Activated T-cell treated with anti-CD3 and anti-CD28 coated beads, Interleukin-2, amount 50 U/mL, for 4 hours (primary cell): ENCODE data around the gene NCAPG. TPM values are rescaled to one million over a fixed set of nuclear protein-coding genes. Genes with fewer than 3 reads are reported as not detected.

ENCODE experiments used
- ATAC-seq, 2 donors: fragments of 200-7000 bp; cut with Tn5 transposase; one replicate each; pipeline ENCODE4 v1.10.0; 2021
- DNase-seq: peaks from one replicate; pipeline ENCODE4 v3.0.0-alpha.2; 2020
- H3K27me3 Mint-ChIP-seq: one replicate; pipeline ENCODE4 v1.8.0; 2021; ENCODE audit warnings: low read depth, mixed read lengths
- H3K36me3 Mint-ChIP-seq: one replicate; pipeline ENCODE4 v1.8.0; 2022; ENCODE audit warnings: mixed read lengths; ENCODE audit not compliant: insufficient read depth
- H3K4me1 Mint-ChIP-seq: one replicate; pipeline ENCODE4 v1.8.0; 2021; ENCODE audit warnings: low read depth, mixed read lengths
- H3K4me3 Mint-ChIP-seq: one replicate; pipeline ENCODE4 v1.8.0; 2021; ENCODE audit warnings: mild to moderate bottlenecking, moderate library complexity, mixed read lengths
- H3K9me3 Mint-ChIP-seq: one replicate; pipeline ENCODE4 v1.8.0; 2021; ENCODE audit warnings: mixed read lengths
- total RNA-seq, 3 donors: library from RNA; stranded (reverse); gene quantifications; one replicate each; pipeline ENCODE4 v1.2.1, GENCODE V29; 2021

The NCAPG gene
- total RNA-seq, 3 donors from 2014 or later: 6.0 to 8.4 (median 8.0) TPM

GRCh38 chr4:17780501-17781299 lies 30.1 kb upstream of the NCAPG start:
- H3K27me3 Mint-ChIP-seq: peaks cover 43% of the 10 kb centered on the region
- H3K9me3 Mint-ChIP-seq: no peaks in the 10 kb centered on the region
- no peak overlapping the region for H3K4me3 Mint-ChIP-seq
- ATAC-seq (peak in 1 of 2 donors; percentile 23), DNase-seq (no peak)
- H3K36me3 Mint-ChIP-seq: no peaks in the 10 kb centered on the region
- peaks cover 9% of the 10 kb centered on the region for H3K4me1 Mint-ChIP-seq

GRCh38 chr4:17781300-17782287 lies 29.2 kb upstream of the NCAPG start, which contains the start of gene FAM184B:
Gene FAM184B (minus strand): TSS chr4:17781621. CDS start chr4:17781299, 322 bp downstream.
- peaks cover 43% of the 10 kb centered on the region for H3K27me3 Mint-ChIP-seq
- peak within 1 kb of the TSS; percentile 42 for H3K4me3 Mint-ChIP-seq
- ATAC-seq: peak; percentile 55 to 65
- H3K36me3 Mint-ChIP-seq: no peaks in the 10 kb centered on the region
- DNase-seq: no peak
- H3K9me3 Mint-ChIP-seq: no peaks in the 10 kb centered on the region
- peaks cover 13% of the 10 kb centered on the region for H3K4me1 Mint-ChIP-seq

- Mint-ChIP-seq H3K4me1 (peaks cover 25% of the 10 kb centered on the region), H3K9me3 (no peaks in the 10 kb centered on the region), H3K4me3 (no peak overlapping the region), H3K27me3 (peaks cover 15% of the 10 kb centered on the region), H3K36me3 (peaks cover 11% of the 10 kb centered on the region)
- DNase-seq (no peak), ATAC-seq (no peak)
Observed at GRCh38 chr4:17785858-17786257, 24.9 kb upstream of the NCAPG start.

- ATAC-seq (no peak), DNase-seq (no peak)
- Mint-ChIP-seq H3K4me3 (no peak overlapping the region), H3K27me3 (peaks cover 13% of the 10 kb centered on the region), H3K36me3 (peaks cover 13% of the 10 kb centered on the region), H3K9me3 (no peaks in the 10 kb centered on the region), H3K4me1 (peaks cover 24% of the 10 kb centered on the region)
Observed at GRCh38 chr4:17786567-17786966, 24.2 kb upstream of the NCAPG start.

GRCh38 chr4:17787315-17787714 lies 23.5 kb upstream of the NCAPG start:
- Mint-ChIP-seq H3K36me3 (peaks cover 17% of the 10 kb centered on the region), H3K4me1 (peaks cover 17% of the 10 kb centered on the region), H3K9me3 (no peaks in the 10 kb centered on the region), H3K4me3 (no peak overlapping the region), H3K27me3 (peaks cover 5% of the 10 kb centered on the region)
- no peak for ATAC-seq
- no peak for DNase-seq

- Mint-ChIP-seq H3K36me3 (peaks cover 26% of the 10 kb centered on the region), H3K4me3 (no peak overlapping the region), H3K27me3 (no peaks in the 10 kb centered on the region), H3K4me1 (peaks cover 17% of the 10 kb centered on the region), H3K9me3 (no peaks in the 10 kb centered on the region)
- no peak for DNase-seq
- ATAC-seq: no peak
Observed at GRCh38 chr4:17788956-17789355, 21.8 kb upstream of the NCAPG start.

- Mint-ChIP-seq H3K9me3 (no peaks in the 10 kb centered on the region), H3K36me3 (peaks cover 20% of the 10 kb centered on the region), H3K4me1 (peaks cover 2% of the 10 kb centered on the region), H3K27me3 (no peaks in the 10 kb centered on the region), H3K4me3 (no peak overlapping the region)
- DNase-seq (no peak), ATAC-seq (no peak)
Observed at GRCh38 chr4:17794730-17795129, 16.0 kb upstream of the NCAPG start.

- no peak for DNase-seq
Observed at GRCh38 chr4:17797808-17798207, 13.0 kb upstream of the NCAPG start.

GRCh38 chr4:17805580-17806155 lies 5.1 kb upstream of the NCAPG start:
- Mint-ChIP-seq H3K9me3 (no peaks in the 10 kb centered on the region), H3K4me1 (peaks cover 47% of the 10 kb centered on the region), H3K27me3 (no peaks in the 10 kb centered on the region), H3K36me3 (peaks cover 26% of the 10 kb centered on the region), H3K4me3 (no peak overlapping the region)
- DNase-seq (no peak), ATAC-seq (no peak)

More at GRCh38 chr4:17797808-17798207, 13.0 kb upstream of the NCAPG start:
- Mint-ChIP-seq H3K4me1 (peaks cover 6% of the 10 kb centered on the region), H3K27me3 (no peaks in the 10 kb centered on the region), H3K4me3 (no peak overlapping the region), H3K9me3 (no peaks in the 10 kb centered on the region), H3K36me3 (peaks cover 19% of the 10 kb centered on the region)
- ATAC-seq: no peak

GRCh38 chr4:17807446-17807845 lies 3.3 kb upstream of the NCAPG start:
- Mint-ChIP-seq H3K27me3 (no peaks in the 10 kb centered on the region), H3K9me3 (no peaks in the 10 kb centered on the region), H3K36me3 (peaks cover 24% of the 10 kb centered on the region), H3K4me3 (peak overlapping the region; percentile 92), H3K4me1 (peaks cover 55% of the 10 kb centered on the region)
- ATAC-seq (no peak), DNase-seq (no peak)

GRCh38 chr4:17809667-17810066 lies 1.1 kb upstream of the NCAPG start:
- peaks cover 55% of the 10 kb centered on the region for H3K4me1 Mint-ChIP-seq
- H3K36me3 Mint-ChIP-seq: peaks cover 11% of the 10 kb centered on the region

GRCh38 chr4:17811078-17811603 lies 362 bp downstream of the NCAPG start:
- no peak for DNase-seq
- no peaks in the 10 kb centered on the region for H3K9me3 Mint-ChIP-seq
- peaks cover 11% of the 10 kb centered on the region for H3K36me3 Mint-ChIP-seq
- peaks cover 46% of the 10 kb centered on the region for H3K4me1 Mint-ChIP-seq
- H3K4me3 Mint-ChIP-seq: peak overlapping the region; percentile 92
- no peaks in the 10 kb centered on the region for H3K27me3 Mint-ChIP-seq
- peak; percentile 31 to 44 for ATAC-seq

More at GRCh38 chr4:17809667-17810066, 1.1 kb upstream of the NCAPG start:
- Mint-ChIP-seq H3K4me3 (peak overlapping the region; percentile 92), H3K9me3 (no peaks in the 10 kb centered on the region), H3K27me3 (no peaks in the 10 kb centered on the region)
- no peak for DNase-seq
- no peak for ATAC-seq

GRCh38 chr4:17812125-17812524 lies 1.3 kb downstream of the NCAPG start:
- H3K4me3 Mint-ChIP-seq: peak overlapping the region; percentile 92
- ATAC-seq (no peak), DNase-seq (no peak)
- H3K4me1 Mint-ChIP-seq: peaks cover 38% of the 10 kb centered on the region
- H3K9me3 Mint-ChIP-seq: no peaks in the 10 kb centered on the region
- no peaks in the 10 kb centered on the region for H3K27me3 Mint-ChIP-seq
- H3K36me3 Mint-ChIP-seq: peaks cover 11% of the 10 kb centered on the region

- Mint-ChIP-seq H3K4me3 (no peak overlapping the region), H3K4me1 (peaks cover 36% of the 10 kb centered on the region), H3K27me3 (no peaks in the 10 kb centered on the region), H3K9me3 (no peaks in the 10 kb centered on the region), H3K36me3 (peaks cover 7% of the 10 kb centered on the region)
- ATAC-seq: no peak
- DNase-seq: no peak
Observed at GRCh38 chr4:17812801-17813200, 2.0 kb downstream of the NCAPG start.
